Activated gamma-delta T cell (primary cell): ENCODE data around the gene BTRC.

Experiments used
- DNase-seq: peaks from one replicate; lab custom pipeline; 2025; lab: John Stamatoyannopoulos, UW

Gene BTRC

GRCh38 chr10:101535949-101536348 lies 182.0 kb downstream of the BTRC start:
- DNase-seq: no peak

- no peak for DNase-seq
Measured at GRCh38 chr10:101536800-101537199, 182.8 kb downstream of the BTRC start.

- no peak for DNase-seq
Measured at GRCh38 chr10:101538446-101538845, 184.5 kb downstream of the BTRC start.

- no peak for DNase-seq
Measured at GRCh38 chr10:101545898-101546297, 191.9 kb downstream of the BTRC start.

GRCh38 chr10:101550965-101551364 lies 197.0 kb downstream of the BTRC start:
- DNase-seq: no peak

- DNase-seq: no peak
Measured at GRCh38 chr10:101552442-101552841, 198.5 kb downstream of the BTRC start.

GRCh38 chr10:101557541-101557940 lies 203.6 kb downstream of the BTRC start:
- DNase-seq: no peak

- DNase-seq: no peak
Measured at GRCh38 chr10:101558204-101558603, 204.2 kb downstream of the BTRC start.

GRCh38 chr10:101558671-101559595 lies 205.0 kb downstream of the BTRC start:
- no peak for DNase-seq

GRCh38 chr10:101559596-101560297 lies 205.8 kb downstream of the BTRC start:
- DNase-seq: no peak

- no peak for DNase-seq
Measured at GRCh38 chr10:101560298-101561067, 206.5 kb downstream of the BTRC start.

GRCh38 chr10:101561068-101561915 lies 207.3 kb downstream of the BTRC start:
- DNase-seq: no peak

- no peak for DNase-seq
Measured at GRCh38 chr10:101562231-101562630, 208.3 kb downstream of the BTRC start.

- DNase-seq: no peak
Measured at GRCh38 chr10:101563007-101563406, 209.0 kb downstream of the BTRC start.

- DNase-seq: no peak
Measured at GRCh38 chr10:101563497-101564040, 209.6 kb downstream of the BTRC start.

GRCh38 chr10:101564490-101564991 lies 210.6 kb downstream of the BTRC start:
- no peak for DNase-seq

GRCh38 chr10:101565370-101565900 lies 211.5 kb downstream of the BTRC start:
- DNase-seq: no peak

- no peak for DNase-seq
Measured at GRCh38 chr10:101565936-101566332, 212.0 kb downstream of the BTRC start.

GRCh38 chr10:101566333-101567164 lies 212.6 kb downstream of the BTRC start:
- DNase-seq: no peak
